Stimulated activated CD4-positive, alpha-beta T cell treated with anti-CD3 and anti-CD28 coated beads, Interleukin-2, amount 100 ng/mL, for 4 hours (primary cell): ENCODE data around the gene FAM20C.

ENCODE experiments used
- DNase-seq: peaks from one replicate; pipeline ENCODE4 v3.0.0-alpha.2; 2020; ENCODE audit warnings: low read depth

FAM20C gene

GRCh38 chr7:245574-246295, 53.4 kb downstream of the FAM20C start:
- no peak for DNase-seq

- no peak for DNase-seq
Measured at GRCh38 chr7:246451-246850, 54.1 kb downstream of the FAM20C start.

- no peak for DNase-seq
Measured at GRCh38 chr7:247181-247580, 54.8 kb downstream of the FAM20C start.

GRCh38 chr7:247636-248035, 55.3 kb downstream of the FAM20C start:
- DNase-seq: no peak

GRCh38 chr7:248732-249435, 56.5 kb downstream of the FAM20C start:
- DNase-seq: no peak

GRCh38 chr7:249989-250388, 57.6 kb downstream of the FAM20C start:
- no peak for DNase-seq

- DNase-seq: no peak
Measured at GRCh38 chr7:250523-250922, 58.2 kb downstream of the FAM20C start.

- no peak for DNase-seq
Measured at GRCh38 chr7:251005-251404, 58.6 kb downstream of the FAM20C start.

GRCh38 chr7:251446-252175, 59.2 kb downstream of the FAM20C start:
- DNase-seq: no peak

GRCh38 chr7:252216-252965, 60.0 kb downstream of the FAM20C start:
- no peak for DNase-seq

GRCh38 chr7:252981-253380, 60.6 kb downstream of the FAM20C start:
- DNase-seq: no peak

GRCh38 chr7:253581-254336, 61.4 kb downstream of the FAM20C start:
- no peak for DNase-seq

GRCh38 chr7:254337-255037, 62.1 kb downstream of the FAM20C start:
- no peak for DNase-seq

GRCh38 chr7:255038-255435, 62.7 kb downstream of the FAM20C start:
- no peak for DNase-seq

GRCh38 chr7:255721-256361, 63.5 kb downstream of the FAM20C start:
- no peak for DNase-seq

- DNase-seq: no peak
Measured at GRCh38 chr7:256461-256940, 64.1 kb downstream of the FAM20C start.

GRCh38 chr7:256981-257646, 64.7 kb downstream of the FAM20C start:
- DNase-seq: no peak

- no peak for DNase-seq
Measured at GRCh38 chr7:257647-257992, 65.2 kb downstream of the FAM20C start.

- no peak for DNase-seq
Measured at GRCh38 chr7:258476-259190, 66.3 kb downstream of the FAM20C start.
